Effector CD8-positive, alpha-beta T cell (primary cell): ENCODE results near the gene OAS1.
"Not testable (repeated sequence)": the region's sequence is repeated elsewhere in the genome, so short reads cannot be mapped to it uniquely, and the experiment has no call there.

Experiments used
- DNase-seq: peaks from one replicate; lab custom pipeline; 2025; lab: John Stamatoyannopoulos, UW

OAS1 gene

GRCh38 chr12:112900298-112901145 is 6.2 kb upstream of the OAS1 start:
- no peak for DNase-seq

- DNase-seq, result no peak
Observed at GRCh38 chr12:112901271-112901670, 5.5 kb upstream of the OAS1 start.

GRCh38 chr12:112904571-112904970 is 2.2 kb upstream of the OAS1 start:
- DNase-seq, result no peak

- no peak for DNase-seq
Observed at GRCh38 chr12:112905451-112906089, 1.2 kb upstream of the OAS1 start.

GRCh38 chr12:112907415-112908157 is 824 bp downstream of the OAS1 start:
- DNase-seq, result no peak

- no peak for DNase-seq
Observed at GRCh38 chr12:112908548-112908947, 1.8 kb downstream of the OAS1 start.

- DNase-seq, result no peak
Observed at GRCh38 chr12:112909693-112910092, 2.9 kb downstream of the OAS1 start.

- DNase-seq, result no peak
Observed at GRCh38 chr12:112913038-112913688, 6.4 kb downstream of the OAS1 start.

- DNase-seq, result not testable (repeated sequence)
Observed at GRCh38 chr12:112913888-112914287, 7.1 kb downstream of the OAS1 start.

- DNase-seq, result no peak
Observed at GRCh38 chr12:112916270-112916669, 9.5 kb downstream of the OAS1 start.

GRCh38 chr12:112919121-112919520 is 12.4 kb downstream of the OAS1 start:
- DNase-seq, result no peak

GRCh38 chr12:112924986-112925385 is 18.2 kb downstream of the OAS1 start:
- DNase-seq, result no peak

GRCh38 chr12:112926416-112927033 is 19.8 kb downstream of the OAS1 start:
- DNase-seq, result not testable (repeated sequence)

- DNase-seq, result no peak
Observed at GRCh38 chr12:112927475-112927874, 20.7 kb downstream of the OAS1 start.

GRCh38 chr12:112927925-112928324 is 21.2 kb downstream of the OAS1 start:
- DNase-seq, result no peak

- no peak for DNase-seq
Observed at GRCh38 chr12:112928978-112929377, 22.2 kb downstream of the OAS1 start.

- DNase-seq, result no peak
Observed at GRCh38 chr12:112929715-112930114, 23.0 kb downstream of the OAS1 start.

- DNase-seq, result no peak
Observed at GRCh38 chr12:112930350-112930749, 23.6 kb downstream of the OAS1 start.

GRCh38 chr12:112932485-112933128 is 25.8 kb downstream of the OAS1 start:
- no peak for DNase-seq

GRCh38 chr12:112933129-112933505 is 26.4 kb downstream of the OAS1 start:
- DNase-seq, result no peak

GRCh38 chr12:112936264-112936663 is 29.5 kb downstream of the OAS1 start:
- DNase-seq, result no peak
